Hematopoietic multipotent progenitor cell treated with erythropoietin and hydrocortisone succinate and interleukin-3 and kit ligand, for 4 days (in vitro differentiated cells): ENCODE data around the gene RGS17.

Experiments used
- DNase-seq: peaks from one replicate; pipeline ENCODE4 v3.0.0-alpha.2; 2015

Gene RGS17

DNA sequence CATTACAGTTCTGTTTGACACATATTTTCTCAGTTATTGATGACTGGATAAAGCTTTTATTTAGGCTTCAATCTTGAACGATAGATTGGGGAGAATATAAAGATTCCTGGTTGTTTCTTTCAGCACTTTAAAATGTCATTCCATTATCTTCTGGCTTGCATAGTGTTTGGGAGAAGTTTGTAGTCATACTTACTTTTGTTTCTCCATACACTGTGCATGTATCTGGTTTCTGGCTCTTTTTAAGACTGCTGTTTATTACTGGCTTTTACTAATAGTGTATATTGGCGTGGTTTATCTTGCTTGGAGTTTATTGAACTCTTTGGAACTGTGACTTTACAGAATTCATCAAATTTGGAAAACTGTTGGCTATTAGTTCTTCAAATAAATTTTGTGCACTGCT, 49.2 kb downstream of the RGS17 start:
- DNase-seq, result no peak

GRCh38 chr6:153076431-153076830, 54.7 kb downstream of the RGS17 start:
- no peak for DNase-seq

- no peak for DNase-seq
Measured at GRCh38 chr6:153074761-153075160, 56.3 kb downstream of the RGS17 start.

DNA sequence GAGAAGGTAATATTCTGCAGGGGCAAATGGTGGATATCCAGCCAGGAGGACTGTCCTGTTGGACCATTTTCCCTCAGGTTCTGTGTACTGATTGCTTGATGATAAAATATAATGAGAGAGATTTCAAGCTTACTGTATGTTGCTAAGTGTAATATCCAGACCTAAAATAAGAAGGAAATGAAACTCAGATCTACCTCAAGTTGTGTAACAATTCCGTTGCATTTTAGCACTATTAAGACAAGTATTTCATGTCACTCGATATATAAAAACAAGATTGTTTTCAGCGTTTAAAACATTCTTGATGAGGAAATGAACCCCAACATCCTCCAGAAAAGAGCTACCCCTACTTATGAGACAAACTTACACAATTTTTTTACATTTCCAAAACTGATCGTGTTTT, 57.2 kb downstream of the RGS17 start:
- DNase-seq, result no peak

GRCh38 chr6:153070756-153071155, 60.3 kb downstream of the RGS17 start:
- DNase-seq, result no peak

- no peak for DNase-seq
Measured at GRCh38 chr6:153069897-153070296, 61.2 kb downstream of the RGS17 start.

DNA sequence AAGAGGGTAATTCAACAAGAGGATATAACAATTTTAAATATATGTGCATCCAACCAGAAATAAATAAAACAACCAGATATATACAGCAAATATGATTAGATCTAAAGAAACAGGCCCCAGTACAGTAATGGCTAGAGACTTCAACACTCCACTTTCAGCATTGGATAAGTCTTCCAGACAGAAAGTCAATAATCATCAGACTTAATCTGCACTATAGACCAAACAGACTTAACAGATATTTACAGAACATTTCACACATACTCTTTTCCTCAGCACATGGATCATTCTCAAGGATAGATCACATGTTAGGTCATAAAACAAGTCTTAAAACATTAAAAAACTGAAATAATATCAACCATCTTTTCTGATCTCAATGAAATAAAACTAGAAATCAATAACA, 65.9 kb downstream of the RGS17 start:
- DNase-seq, result no peak

GRCh38 chr6:153063936-153064335, 67.1 kb downstream of the RGS17 start:
- DNase-seq, result no peak

DNA sequence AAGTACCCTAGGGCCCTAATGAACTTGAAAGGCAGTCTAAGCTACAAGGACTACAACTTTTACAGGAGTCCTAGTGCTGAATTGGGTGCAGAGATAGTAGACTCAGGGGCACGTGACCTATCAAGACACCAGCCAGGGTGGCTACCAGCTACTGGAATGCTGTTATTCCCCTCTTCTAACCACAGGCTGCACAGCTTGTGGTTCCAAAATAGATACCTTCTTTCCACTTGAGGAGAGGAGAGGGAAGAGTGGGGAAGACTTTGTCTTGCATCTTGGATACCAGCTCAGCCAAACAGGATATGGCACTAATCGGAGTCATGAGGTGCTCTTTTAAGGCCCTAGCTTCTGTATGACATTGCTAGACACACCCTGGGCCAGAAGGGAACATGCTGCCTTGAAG, 68.6 kb downstream of the RGS17 start:
- no peak for DNase-seq

DNA sequence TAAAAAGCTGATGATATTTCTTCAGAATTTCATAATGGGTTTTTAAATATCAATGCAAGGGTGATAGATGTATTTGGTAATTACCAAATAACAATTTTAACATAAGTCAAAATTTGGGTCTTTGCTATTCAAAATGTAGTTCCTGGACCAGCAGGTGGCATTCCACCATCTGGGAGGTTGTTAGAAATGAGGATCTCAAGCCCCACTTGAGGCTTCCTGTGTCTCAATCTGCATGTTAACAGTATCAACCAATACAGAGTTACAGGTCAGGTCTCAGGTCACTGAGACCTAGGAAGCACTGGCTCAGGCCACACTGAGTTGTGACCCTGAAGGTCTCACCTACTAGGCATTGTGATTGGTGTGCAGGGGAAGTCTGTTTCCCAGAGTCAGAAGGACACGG, 71.3 kb downstream of the RGS17 start:
- DNase-seq, result peak; percentile 27

DNA sequence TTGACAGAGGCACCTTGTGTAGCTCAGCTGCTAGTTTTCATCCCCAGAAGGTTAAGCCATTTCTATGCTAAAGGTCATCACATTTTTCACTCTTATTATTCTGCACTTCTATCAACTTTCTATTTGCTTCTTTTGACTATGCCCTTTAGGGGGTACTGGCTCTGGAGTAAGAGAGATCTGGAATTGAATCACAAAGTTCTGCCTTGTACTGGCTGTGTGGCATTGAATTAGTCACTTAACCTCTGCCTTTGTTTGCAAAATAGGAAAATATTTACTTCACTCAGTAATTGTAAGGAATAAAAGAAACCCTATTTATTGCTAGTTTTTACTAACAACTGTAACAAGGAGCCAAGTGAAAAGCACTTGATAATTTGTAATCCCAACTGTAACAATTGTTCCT, 71.8 kb downstream of the RGS17 start:
- no peak for DNase-seq

DNA sequence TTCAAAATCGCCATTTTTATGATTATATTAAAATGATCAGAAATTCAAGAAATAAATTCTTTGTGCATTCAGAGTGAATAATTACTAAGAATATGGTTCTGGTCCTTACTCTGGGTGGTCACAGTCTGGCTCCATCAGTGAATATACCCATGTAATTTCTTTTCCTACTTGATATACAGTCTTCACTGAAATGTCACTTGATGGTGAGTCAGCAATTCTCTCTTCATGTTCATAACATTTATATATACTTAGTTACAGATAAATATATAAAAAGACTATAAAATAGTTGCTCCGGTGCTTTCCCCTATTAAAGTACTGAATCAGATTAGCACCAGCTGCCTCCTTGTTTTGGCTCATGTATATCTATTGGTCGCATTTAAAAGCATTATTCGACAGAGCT, 72.2 kb downstream of the RGS17 start:
- peak; percentile 7 for DNase-seq

- DNase-seq, result peak; percentile 49
Measured at GRCh38 chr6:153058291-153058690, 72.8 kb downstream of the RGS17 start.

DNA sequence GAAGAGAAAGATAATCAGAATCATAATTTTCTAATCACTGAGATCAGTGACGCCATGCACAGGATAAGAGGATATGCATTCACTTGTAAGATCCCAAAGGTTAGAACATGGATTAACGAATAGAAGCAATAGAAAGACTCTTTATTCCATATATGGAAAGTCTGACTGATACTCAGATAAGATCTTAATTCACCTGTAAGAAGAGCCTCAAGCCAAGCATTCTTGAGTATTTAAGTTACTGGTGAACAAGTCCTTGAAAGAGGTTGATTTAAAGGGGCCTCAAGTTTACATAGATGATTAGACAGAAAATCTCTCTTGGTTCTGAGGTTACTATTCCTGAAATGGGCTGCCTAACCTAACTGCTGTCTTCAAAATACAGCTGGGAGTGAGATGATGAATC, 74.8 kb downstream of the RGS17 start:
- DNase-seq, result no peak

DNA sequence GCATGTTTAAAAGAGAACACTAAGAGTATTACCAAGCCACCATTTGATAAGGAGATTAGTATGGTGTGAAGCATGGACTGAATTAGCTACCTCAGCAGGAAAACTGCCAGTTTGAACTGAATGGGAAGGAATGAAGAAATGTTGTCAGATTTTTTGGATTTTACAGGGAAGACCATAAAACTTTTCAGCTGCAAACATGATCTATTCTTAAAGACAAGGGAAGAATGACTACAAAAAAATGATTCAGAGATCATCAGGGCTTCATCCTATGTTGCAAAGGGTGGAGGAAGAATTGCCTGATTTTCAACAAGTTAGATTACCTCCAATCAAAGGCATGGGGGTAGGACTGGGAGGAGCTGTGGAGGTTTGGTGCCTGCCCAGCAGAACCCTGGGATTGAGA, 79.3 kb downstream of the RGS17 start:
- DNase-seq, result no peak

DNA sequence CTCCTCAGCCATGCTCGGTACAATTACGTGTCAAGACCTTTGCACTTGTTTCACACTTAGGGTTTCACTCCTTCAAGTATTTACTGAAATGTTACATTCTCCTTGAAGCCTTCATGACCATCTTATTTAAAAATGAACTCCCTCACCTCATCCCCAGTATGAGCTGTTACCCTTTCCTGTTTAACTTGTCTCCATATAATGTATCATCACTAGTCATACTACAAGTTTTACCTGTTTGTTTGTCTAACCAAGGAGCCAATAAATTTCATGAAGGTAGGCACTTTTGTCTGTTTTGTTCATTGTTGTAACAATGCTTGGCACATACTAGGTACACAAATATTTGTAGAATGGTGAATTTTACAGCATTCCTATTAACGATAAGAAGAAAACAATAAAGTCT, 82.5 kb downstream of the RGS17 start:
- DNase-seq, result no peak

DNA sequence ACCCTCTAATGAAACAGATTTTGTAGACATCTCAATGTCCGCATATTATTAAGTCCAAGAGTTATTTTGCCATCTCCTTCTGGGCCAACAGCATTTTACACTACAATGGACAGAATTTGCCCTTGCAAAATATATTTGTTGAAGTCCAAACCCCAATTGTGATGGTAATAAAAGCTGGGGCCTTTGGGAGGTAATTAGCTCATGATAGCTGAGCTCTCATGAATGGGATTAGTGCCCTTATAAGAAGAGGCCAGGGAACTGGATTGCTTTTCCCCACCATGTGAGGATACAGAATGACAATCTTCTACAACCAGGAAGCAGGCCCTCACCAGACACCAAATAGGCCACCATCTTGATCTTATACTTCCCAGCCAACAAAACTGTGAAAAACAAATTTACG, 83.7 kb downstream of the RGS17 start:
- DNase-seq, result no peak

DNA sequence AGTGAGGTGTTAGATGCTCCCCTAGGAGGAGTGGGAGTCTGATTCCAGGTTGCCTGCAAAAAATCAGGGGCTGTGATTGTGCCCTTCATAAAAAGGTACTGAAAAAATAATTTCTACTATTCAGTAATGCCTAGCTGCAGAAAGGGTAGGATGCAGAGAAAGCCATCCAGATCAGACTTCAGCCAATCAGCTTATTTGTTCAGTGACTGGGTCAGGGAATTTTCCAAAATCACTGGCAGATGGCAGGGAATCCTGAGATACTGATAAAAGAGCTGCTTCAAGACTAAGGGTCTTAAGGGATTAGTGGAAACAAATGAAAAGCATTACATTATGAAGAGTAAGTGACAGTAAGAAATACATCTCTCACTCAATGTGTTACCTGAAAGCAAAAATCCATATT, 85.8 kb downstream of the RGS17 start:
- no peak for DNase-seq

- DNase-seq, result no peak
Measured at GRCh38 chr6:153044295-153044694, 86.8 kb downstream of the RGS17 start.

DNA sequence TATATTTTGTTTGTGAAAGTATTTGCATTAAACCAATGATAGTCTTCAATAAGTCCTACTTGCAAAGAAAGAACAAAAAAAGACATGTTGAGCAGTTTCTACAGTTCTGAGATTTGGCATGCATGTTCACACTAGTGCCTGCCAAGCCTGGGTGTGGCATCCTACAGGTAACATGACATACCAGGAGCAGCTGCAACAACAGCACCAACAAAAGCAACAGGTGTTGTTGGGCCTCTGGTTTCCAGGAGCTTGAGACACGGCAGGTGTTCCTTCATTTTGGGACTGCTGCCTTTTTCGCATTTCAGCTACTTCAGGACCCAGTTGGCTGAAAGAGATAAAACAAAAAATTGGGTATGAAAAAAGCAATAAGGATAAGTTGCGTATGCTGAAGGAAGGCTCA, 87.4 kb downstream of the RGS17 start:
- no peak for DNase-seq

- no peak for DNase-seq
Measured at GRCh38 chr6:153038378-153039057, 92.6 kb downstream of the RGS17 start.

DNA sequence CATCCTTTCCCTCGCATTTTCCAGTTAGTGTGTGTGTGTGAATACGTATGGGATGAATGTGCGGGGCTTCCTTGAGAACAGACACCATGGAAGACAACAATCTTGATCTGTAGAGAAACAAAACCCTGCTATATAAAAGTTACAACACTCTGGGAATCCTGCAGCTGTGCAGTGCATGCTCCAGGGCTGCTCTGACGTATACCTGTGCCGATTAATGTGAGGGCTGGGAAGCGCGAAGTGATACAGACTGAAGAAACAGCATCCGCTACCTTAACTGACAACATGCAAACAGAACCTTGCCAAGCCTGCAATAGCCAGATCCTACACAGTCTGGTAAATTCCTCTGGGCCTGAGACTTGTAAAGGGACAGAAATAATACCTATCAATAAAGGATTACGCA, 96.9 kb downstream of the RGS17 start:
- DNase-seq, result no peak

DNA sequence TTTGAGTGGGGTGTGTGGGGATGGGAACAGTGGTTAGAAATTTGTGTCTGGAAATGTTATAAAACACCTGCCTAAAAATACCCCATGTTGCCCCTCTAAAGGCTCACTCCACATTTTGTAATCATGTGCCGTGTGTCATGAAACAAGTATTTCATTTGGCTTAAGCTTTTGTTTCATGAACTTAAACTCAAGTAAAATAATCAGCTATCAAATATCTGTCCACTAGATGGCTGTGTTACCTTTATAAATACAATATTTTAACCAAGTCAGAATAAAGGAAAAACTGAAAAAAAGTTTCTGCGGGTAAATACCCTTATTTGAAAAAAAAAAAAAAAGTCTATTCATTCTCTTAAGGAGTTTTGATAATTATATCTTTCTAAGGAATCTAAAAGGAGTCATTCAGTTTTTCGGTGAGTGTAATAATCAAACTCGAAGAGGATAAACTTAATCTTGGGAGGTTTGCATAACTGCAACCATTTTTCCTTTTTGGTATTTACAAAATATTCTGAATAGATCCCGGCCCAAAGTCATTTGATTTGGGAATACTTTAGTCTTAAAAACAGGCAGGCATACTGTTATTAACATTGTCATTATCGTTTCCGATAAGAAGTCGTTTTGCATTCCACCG, 98.7 kb downstream of the RGS17 start:
- DNase-seq, result peak; percentile 75

DNA sequence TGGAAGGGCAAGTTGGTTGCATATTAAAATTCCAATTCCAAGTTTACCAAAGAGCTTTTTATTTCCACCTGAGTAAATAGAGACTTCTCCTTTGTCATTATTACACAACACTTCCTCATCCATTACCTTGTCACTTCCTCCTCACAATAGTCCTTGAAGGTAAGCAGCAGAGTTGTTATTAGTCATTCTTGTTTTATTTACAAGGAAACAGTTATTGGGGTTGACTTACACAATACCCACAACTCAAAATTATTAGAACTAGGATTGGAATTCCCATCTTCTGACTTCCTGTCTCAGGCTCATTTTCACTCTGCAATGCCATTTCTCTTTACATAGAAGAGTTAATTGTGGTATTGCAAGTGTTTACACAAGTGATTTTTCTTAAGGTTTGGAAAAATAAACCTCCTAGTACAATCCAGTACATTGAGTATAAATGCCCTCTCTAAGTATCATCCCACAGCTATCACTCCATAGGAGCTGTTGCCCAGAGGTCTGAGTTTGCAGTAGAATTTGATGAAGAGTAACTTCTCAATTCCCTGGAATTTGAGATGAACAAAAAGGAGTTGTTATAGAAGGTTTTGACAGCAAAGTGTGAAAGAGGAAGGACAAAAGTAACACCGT, 99.6 kb downstream of the RGS17 start:
- no peak for DNase-seq

DNA sequence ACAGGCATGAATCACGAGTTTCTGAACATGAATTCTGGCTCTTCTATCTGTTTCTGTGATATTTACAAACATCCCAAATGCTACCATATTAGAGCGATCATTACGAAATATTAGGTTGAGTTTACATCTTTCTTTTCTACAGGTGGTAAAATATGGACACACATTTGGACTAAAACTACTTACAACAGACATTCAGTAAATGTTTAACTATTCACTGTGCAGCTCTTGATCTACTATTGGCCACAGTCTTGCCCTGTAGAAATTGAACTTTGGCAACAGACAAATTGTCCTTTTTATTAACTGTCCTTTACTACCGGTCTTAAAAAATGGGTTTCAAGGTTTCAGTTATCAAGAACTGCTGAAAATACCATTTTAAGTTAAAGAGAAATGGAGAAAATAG, 102.1 kb downstream of the RGS17 start:
- DNase-seq, result no peak
